GM13976 (cell line): ENCODE data around the gene USP22.

Source experiments
- DNase-seq: peaks from one replicate; pipeline ENCODE4 v3.0.0; 2012; ENCODE audit warnings: low spot score
- CTCF ChIP-seq: IDR thresholded peaks from 2 replicates; pipeline ENCODE4 v1.5.1; 2012; ENCODE audit warnings: borderline replicate concordance, mild to moderate bottlenecking; ENCODE audit not compliant: insufficient read depth; ENCODE audit errors: extremely low read depth, missing control alignments, control extremely low read depth
- in situ Hi-C: fragments of 300-500 bp; cut with MboI; formaldehyde crosslinking; loops from one replicate; pipeline ENCODE4 v1.12.0; 2022; ENCODE audit warnings: low sequenced_read_pairs, mixed read lengths, inconsistent platforms; ENCODE audit not compliant: unreplicated experiment

The USP22 gene

GRCh38 chr17:21003007-21003621, 39.7 kb downstream of the USP22 start:
- in situ Hi-C loops = no loop called here

DNA sequence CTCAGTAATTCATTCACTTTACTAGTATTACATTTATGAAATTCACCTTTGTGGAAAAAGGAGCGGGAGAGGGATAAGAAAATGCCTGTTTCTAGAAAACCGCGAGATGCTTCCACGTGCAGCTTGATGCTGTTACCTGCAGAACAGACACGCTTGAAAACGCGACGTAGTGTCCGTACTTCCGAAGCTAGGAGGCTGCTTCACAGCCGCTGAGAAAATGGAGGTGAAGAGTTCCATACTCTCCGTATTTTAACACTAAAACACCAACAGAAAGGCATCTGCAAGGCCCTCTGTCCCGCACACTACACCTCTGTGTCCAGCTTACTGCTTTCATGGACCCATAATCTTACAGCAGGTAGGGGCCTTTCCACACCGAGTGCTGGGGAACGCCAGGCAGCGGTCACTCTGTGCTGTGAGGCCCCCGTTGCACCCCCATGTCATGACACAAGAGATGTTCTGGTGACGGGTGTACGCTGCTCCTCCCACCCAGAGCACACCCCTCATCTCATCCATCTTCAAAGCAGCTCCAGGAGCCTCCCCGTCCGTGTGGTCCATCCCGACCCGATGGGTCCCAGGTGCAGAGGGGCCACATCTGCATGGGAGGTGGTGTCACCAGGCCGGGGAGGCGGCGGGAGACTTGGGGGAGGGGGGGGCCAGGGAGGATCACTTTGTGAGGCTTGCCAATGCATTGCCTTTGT, 40.4 kb downstream of the USP22 start:
- TF ChIP-seq CTCF = no peak
- no peak for DNase-seq
- in situ Hi-C loops = no loop called here

More at GRCh38 chr17:21003007-21003621, 39.7 kb downstream of the USP22 start:
- no peak for TF ChIP-seq CTCF
- no peak for DNase-seq

DNA sequence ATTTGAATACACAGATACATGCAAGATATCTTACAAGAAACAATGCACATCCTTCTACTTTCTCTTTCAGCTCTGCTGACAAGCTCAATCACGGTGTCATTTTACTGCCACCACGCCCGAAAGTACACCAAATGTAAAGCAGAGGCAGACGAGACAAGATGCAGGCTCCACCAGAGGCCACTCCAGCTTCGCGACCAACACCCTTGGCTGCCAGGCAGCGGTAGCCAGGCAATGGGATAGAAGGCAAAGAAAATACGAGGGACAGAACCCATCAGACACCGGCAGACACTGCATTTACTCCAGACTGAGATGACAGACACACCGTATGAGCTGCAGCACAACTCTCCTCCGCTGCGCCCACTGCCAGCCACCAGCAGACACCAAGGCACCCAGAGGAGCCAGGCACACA, 41.0 kb downstream of the USP22 start:
- in situ Hi-C loops = no loop called here
- DNase-seq = no peak
- no peak for TF ChIP-seq CTCF

GRCh38 chr17:21001111-21001812, 41.5 kb downstream of the USP22 start:
- in situ Hi-C loops = no loop called here
- TF ChIP-seq CTCF = no peak
- no peak for DNase-seq

- TF ChIP-seq CTCF = no peak
- in situ Hi-C loops = no loop called here
- DNase-seq = no peak
These were observed 42.8 kb downstream of the USP22 start for GRCh38 chr17:20999841-21000532.

- no peak for TF ChIP-seq CTCF
- in situ Hi-C loops = no loop called here
- DNase-seq = no peak
These were observed 43.7 kb downstream of the USP22 start for GRCh38 chr17:20999044-20999573.
